Renal pelvis (tissue), 4 donors: Measurements from ENCODE around the gene EXOSC7. TPM values are rescaled to one million over a fixed set of nuclear protein-coding genes. Genes with fewer than 3 reads are reported as not detected.

Experiments used
- DNase-seq: peaks from one replicate; pipeline ENCODE4 v3.0.0-alpha.2; 2013
- polyA plus RNA-seq, 3 donors: library from polyadenylated mRNA; unstranded; fragments of 120-200 nt; gene quantifications; one replicate each; pipeline ENCODE4 v1.2.1, GENCODE V29; 2013; ENCODE audit not compliant: insufficient read length in 3 of 3

The EXOSC7 gene
- polyA plus RNA-seq, 3 donors: 46.9 to 58.4 (median 51.0) TPM

- DNase-seq: no peak
These were observed 13.1 kb downstream of the EXOSC7 start for GRCh38 chr3:44989141-44989540.

DNA sequence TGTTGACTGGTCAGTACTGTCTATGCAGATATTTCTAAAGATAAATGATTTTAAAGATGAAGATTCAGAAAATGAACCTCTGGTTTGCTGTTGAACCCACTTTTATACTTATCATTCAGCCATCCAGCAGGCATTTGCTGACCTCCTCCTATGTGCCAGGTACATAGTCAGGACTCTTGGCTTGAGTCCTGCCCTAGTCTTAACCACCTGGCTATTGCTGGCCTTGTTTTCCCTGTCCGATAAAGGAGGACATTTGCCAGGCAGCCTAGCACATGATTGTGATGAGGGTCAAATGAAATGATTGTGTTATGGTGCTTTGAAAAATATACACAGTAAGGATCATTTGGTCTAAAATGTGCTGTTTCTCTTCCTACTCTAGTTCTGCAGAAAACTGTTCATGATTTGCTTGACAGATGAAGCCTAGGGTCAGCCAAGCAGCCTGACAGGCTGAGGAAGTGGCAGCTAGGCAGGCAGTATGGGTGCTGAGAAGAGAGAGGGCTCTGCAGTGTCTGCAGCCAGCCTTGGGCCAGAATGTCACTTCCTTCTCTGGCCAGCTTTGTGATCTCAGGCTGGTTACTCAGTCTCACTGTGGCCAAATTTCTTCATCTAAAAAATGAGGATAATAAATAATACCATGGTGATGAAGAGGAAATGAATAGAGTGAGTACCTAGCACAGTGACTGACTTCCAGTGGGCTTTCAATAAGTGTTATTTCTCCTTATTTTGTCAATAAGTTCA, 13.8 kb downstream of the EXOSC7 start:
- no peak for DNase-seq

GRCh38 chr3:44991326-44991725, 15.3 kb downstream of the EXOSC7 start:
- no peak for DNase-seq

GRCh38 chr3:44992555-44993470, 16.8 kb downstream of the EXOSC7 start:
- no peak for DNase-seq

GRCh38 chr3:44993471-44994205, 17.6 kb downstream of the EXOSC7 start:
- no peak for DNase-seq

- DNase-seq: peak; percentile 80
These were observed 19.2 kb downstream of the EXOSC7 start for GRCh38 chr3:44995142-44995770.

DNA sequence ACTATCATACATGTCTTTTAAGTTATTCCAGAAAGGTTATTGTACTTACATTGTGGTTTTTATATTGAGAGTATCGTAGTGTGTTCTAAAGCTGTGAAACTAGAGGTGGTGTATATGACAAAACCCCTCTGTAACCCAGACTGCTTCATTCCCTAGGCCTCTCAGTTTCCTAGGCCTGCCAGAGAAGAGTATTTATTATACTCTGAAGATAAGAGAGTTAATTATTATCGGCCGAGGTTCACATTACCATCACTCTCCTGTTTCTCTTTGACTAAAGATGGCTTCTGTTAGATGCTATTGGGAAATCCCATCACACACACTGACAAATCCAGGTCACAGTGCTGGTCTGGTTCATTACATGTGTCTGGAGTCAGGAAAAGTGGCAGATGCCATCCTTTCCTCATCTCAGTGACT, 20.5 kb downstream of the EXOSC7 start:
- no peak for DNase-seq

DNA sequence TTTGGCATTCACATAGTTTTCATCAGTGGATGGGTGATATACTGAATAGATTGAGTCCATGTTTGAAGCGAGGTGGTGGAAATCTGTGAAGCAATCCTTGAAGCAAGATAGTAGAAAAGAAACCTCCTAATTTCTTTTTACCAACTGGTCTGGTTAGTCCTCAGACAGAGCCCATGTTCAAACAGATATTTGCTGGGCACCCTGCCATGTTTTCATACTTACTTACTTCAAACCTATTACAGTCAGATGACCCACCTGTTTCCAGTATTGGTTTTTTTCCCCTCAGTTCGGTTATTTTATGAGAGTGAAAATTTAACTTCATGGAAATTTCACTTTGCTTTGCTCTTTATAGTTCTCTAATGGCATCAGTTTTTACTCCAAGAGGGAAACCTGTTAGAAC, 23.7 kb downstream of the EXOSC7 start:
- DNase-seq: no peak

GRCh38 chr3:45000823-45001222, 24.8 kb downstream of the EXOSC7 start:
- DNase-seq: no peak

GRCh38 chr3:45001738-45002137, 25.7 kb downstream of the EXOSC7 start:
- DNase-seq: no peak

DNA sequence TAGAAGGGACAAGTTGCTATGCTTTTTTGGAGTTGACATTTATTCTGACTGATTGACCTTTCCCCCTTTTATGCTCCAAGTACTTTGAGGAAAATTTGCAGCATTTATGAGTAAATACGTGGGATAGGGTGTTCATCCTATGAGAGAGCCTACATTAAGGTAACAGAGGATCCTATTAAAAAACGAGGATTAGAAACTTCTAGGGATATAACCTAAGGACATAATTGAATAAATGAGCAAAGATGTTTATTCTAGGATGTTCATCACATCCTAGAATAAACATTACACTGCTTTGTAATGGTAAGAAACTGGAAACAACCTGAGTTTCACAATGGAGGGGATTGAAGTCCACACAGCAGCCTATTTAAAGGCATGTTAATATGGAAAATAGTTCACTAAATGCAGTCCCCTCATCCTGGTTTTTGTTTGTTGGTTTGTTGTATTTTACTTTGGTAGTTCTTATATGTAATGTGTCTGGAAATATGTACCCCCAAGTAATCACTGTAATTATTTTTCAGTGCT, 26.2 kb downstream of the EXOSC7 start:
- no peak for DNase-seq

DNA sequence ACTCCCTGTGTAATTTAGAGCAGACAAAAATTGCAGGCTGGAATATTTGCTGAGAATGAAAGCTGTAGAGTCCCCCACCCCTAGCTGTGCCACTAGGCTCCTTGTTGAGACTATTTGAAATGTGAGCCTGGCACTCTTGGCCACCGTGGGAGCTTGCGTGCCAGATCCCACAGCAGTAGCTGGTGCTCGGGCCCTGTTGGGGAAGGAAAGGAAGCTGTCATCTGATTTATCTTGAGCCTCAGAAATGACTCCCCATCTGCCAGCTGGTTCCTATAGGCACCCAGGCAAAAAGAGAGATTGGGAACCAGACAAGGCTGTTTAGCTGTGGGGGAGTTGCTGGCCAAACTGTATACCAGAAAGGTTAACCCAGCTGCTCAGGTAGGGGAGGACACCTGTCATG, 26.7 kb downstream of the EXOSC7 start:
- DNase-seq: no peak

- no peak for DNase-seq
These were observed 27.4 kb downstream of the EXOSC7 start for GRCh38 chr3:45003406-45003805.

DNA sequence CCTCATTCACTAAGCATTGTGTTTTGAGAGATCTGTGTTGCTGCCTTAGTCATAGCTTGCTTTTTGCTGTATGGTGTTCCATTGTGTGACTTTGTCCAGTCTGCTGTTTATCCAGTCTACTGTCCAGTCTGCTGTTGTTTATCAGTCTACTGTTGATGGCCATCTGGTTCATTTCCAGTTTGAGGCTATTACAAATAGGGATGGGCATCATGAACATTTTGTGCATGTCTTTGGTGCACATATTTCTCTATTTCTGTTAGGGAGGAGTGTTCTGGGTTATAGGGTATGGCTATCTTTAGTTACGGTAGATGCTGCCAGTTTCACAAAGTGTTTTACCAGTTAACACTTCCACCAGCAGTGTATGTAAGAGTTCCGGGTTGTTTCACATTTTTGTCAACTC, 27.8 kb downstream of the EXOSC7 start:
- no peak for DNase-seq

DNA sequence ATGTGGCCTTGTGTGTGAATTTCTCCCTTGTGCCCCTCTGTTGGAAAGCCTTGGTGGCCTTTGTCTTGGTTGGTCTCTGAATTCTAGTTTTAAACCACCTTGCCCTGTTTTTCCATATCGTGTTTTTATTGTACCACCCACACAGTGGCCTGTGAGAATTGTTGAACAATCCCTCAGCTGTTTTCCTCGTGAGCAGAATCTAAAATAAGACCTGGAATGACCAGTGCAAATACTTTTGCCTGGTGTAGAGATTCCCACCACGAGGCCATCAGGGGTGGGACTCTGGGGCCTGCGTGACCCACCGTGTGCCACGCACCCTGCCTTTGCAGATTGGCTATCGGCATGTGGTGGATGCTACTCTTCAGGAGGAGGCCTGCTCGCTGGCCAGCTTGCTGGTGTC, 31.0 kb downstream of the EXOSC7 start:
- DNase-seq: no peak

DNA sequence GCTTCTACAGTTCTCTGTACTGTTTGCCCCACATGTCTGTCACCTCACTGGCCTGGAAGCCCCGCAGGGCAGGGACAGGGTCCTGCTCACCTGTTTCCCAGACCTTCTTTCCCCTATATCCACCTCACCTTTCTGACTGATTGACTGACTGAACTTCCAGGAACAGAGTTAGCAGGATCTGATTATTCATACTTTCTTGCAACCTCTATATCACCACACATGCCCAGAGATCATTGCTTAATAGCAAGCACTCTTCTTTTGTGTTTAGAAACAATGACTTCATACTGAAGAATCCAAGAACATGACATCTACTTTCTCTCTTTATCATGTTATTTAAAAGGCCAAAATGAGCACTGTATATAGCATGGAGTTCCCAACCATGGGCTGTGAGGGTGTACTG, 32.1 kb downstream of the EXOSC7 start:
- DNase-seq: no peak

GRCh38 chr3:45009868-45010267, 33.8 kb downstream of the EXOSC7 start:
- no peak for DNase-seq

DNA sequence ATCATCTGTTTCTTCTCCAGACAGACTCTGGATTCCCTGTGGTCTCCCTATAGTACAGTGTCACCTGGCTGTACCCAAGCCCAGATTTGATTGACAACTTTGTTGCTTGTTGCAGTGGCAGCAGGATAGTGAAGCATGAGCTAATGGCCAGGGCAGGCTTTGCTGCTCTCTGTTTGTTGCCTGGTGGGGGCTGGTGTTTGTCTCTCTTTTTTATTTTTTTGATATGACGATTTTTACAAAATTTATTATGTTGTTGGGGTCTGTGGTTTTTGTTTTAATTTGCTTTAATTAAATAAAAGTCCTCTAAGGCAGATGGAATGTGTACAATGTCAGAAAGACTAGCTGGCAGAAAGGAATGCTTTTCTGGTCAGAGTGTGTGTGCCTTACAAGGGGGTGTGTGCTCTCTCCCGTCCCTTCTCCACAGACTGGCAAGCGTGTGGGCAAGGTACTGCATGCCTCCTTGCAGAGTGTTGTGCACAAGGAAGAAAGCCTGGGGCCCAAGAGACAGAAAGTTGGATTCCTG, 34.8 kb downstream of the EXOSC7 start:
- DNase-seq: no peak

- DNase-seq: peak; percentile 78
These were observed 35.9 kb downstream of the EXOSC7 start for GRCh38 chr3:45011756-45012508.

DNA sequence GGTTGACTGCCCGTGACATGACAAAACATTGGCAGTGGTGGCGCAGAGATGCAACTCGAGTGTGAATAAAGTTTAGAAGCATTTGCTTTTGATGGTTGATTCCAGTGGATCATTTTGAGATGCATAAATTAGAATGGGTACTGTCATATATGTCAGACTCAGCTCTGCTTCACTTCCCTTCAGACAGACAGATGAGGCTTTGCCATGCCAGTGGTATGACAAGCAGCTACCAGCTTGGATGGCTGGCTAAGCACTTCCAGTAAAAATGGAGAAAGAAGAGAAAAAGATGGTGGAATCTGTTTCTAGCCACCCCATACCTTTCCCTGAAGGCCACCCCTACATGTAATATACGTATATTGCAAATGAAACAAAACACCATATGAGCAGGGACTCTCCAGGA, 36.5 kb downstream of the EXOSC7 start:
- DNase-seq: no peak

DNA sequence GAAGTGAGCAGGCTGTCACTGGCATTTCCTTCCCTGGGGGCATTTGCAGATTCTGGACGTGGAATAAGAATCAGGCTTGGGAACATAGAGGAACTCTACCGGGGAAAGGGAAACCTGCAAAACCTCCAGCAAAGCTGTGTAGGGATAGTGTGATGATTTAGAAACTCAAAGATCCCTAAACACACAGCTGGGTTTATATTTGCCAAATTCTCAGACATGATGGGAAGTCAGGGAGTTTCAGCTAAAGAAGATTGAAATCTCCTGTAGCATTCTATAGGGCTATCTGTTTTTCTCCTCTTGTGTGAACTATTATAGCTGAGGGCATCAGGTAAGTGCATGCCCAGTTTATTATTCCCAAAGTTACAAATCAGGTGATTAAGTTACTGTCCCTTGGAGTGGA, 40.9 kb downstream of the EXOSC7 start:
- no peak for DNase-seq
